Neural cell (in vitro differentiated cells): ENCODE results near the gene RETN. TPM values are rescaled to one million over a fixed set of nuclear protein-coding genes. Genes with fewer than 3 reads are reported as not detected.

Experiments used
- H2AFZ ChIP-seq: fragments of 200-600, 300-800 bp; sonication (generic), shearing (Covaris generic); 2 replicates; pipeline ENCODE4 v1.6.0; 2014; ENCODE audit warnings: low read depth, mild to moderate bottlenecking, antibody characterized with exemption, low read length, moderate library complexity
- H3F3A ChIP-seq: fragments of 200-600 bp; shearing (Covaris generic); 2 replicates; pipeline ENCODE4 v1.6.1; 2016; ENCODE audit warnings: mild to moderate bottlenecking, moderate library complexity, mixed read lengths, antibody characterized with exemption, low read length; ENCODE audit not compliant: insufficient read depth, poor library complexity, severe bottlenecking
- H3K27ac ChIP-seq: fragments of 200-600, 300-800 bp; sonication (generic), shearing (Covaris generic); 2 replicates; pipeline ENCODE4 v1.5.1; 2014; ENCODE audit warnings: mild to moderate bottlenecking, low read length, moderate library complexity
- H3K27me3 ChIP-seq: fragments of 300-800, 200-600 bp; sonication (generic), shearing (Covaris generic); 2 replicates; pipeline ENCODE4 v1.6.0; 2014; ENCODE audit warnings: mild to moderate bottlenecking, low read depth, low read length, moderate library complexity; ENCODE audit not compliant: insufficient read depth
- H3K36me3 ChIP-seq: fragments of 300-800, 200-600 bp; sonication (generic), shearing (Covaris generic); 2 replicates; pipeline ENCODE4 v1.5.1; 2014; ENCODE audit warnings: mild to moderate bottlenecking, antibody characterized with exemption, low read length, moderate library complexity; ENCODE audit not compliant: insufficient read depth
- H3K4me2 ChIP-seq: fragments of 300-800, 200-600 bp; sonication (generic), shearing (Covaris generic); 2 replicates; pipeline ENCODE4 v1.6.0; 2014; ENCODE audit warnings: mild to moderate bottlenecking, low read length
- H3K4me3 ChIP-seq: fragments of 300-800, 200-600 bp; sonication (generic), shearing (Covaris generic); 2 replicates; pipeline ENCODE4 v1.5.1; 2014; ENCODE audit warnings: mild to moderate bottlenecking, low read length, moderate library complexity
- H3K79me2 ChIP-seq: fragments of 200-600 bp; shearing (Covaris generic); replicated peaks from 2 replicates; pipeline ENCODE4 v1.6.0; 2014; ENCODE audit warnings: mild to moderate bottlenecking, low read length, moderate library complexity; ENCODE audit not compliant: insufficient read depth
- H3K9ac ChIP-seq: fragments of 300-800, 200-600 bp; sonication (generic), shearing (Covaris generic); 2 replicates; pipeline ENCODE4 v1.6.1; 2016; ENCODE audit warnings: mild to moderate bottlenecking, low read length, mixed read lengths
- H3K9me2 ChIP-seq: fragments of 200-600 bp; shearing (Covaris generic); 2 replicates; pipeline ENCODE4 v1.6.1; 2016; ENCODE audit warnings: mild to moderate bottlenecking, low read length, mixed read lengths; ENCODE audit not compliant: insufficient read depth
- H3K9me3 ChIP-seq: fragments of 200-600, 300-800 bp; sonication (generic), shearing (Covaris generic); 2 replicates; pipeline ENCODE4 v1.6.1; 2016; ENCODE audit warnings: mild to moderate bottlenecking, mixed run types, low read length, moderate library complexity, mixed read lengths
- H4K20me1 ChIP-seq: fragments of 200-600 bp; shearing (Covaris generic); 2 replicates; pipeline ENCODE4 v1.6.1; 2016; ENCODE audit warnings: mild to moderate bottlenecking, mixed run types; ENCODE audit not compliant: insufficient read depth
- CTCF ChIP-seq: fragments of 450-650 bp; IDR thresholded peaks from 2 replicates; pipeline ENCODE4 v1.5.1; 2014; ENCODE audit warnings: antibody characterized with exemption, mild to moderate bottlenecking, moderate library complexity; ENCODE audit not compliant: poor library complexity, severe bottlenecking
- EP300 ChIP-seq: fragments of 450-650 bp; conservative IDR thresholded peaks from 2 replicates; pipeline ENCODE4 v1.6.1; 2014; ENCODE audit warnings: antibody characterized with exemption, mild to moderate bottlenecking, moderate library complexity; ENCODE audit not compliant: poor library complexity, severe bottlenecking
- EZH2 ChIP-seq: fragments of 200-600, 300-800 bp; shearing (Covaris generic), sonication (generic); IDR thresholded peaks from 2 replicates; pipeline ENCODE4 v1.6.1; 2014; ENCODE audit warnings: antibody characterized with exemption, low read length, borderline replicate concordance, mild to moderate bottlenecking; ENCODE audit not compliant: insufficient read depth, poor library complexity, severe bottlenecking
- MXI1 ChIP-seq: fragments of 450-650 bp; conservative IDR thresholded peaks from 2 replicates; pipeline ENCODE4 v1.6.1; 2014; ENCODE audit warnings: antibody characterized with exemption, mild to moderate bottlenecking; ENCODE audit not compliant: poor library complexity, severe bottlenecking
- POLR2AphosphoS5 ChIP-seq: IDR thresholded peaks from 2 replicates; pipeline ENCODE4 v1.6.1; 2012
- RAD21 ChIP-seq: fragments of 450-650 bp; conservative IDR thresholded peaks from 2 replicates; pipeline ENCODE4 v1.6.1; 2014; ENCODE audit warnings: antibody characterized with exemption, mild to moderate bottlenecking, moderate library complexity
- REST ChIP-seq: IDR thresholded peaks from 2 replicates; pipeline ENCODE4 v1.6.1; 2012; ENCODE audit warnings: borderline replicate concordance
- SMC3 ChIP-seq: fragments of 450-650 bp; conservative IDR thresholded peaks from 2 replicates; pipeline ENCODE4 v1.6.1; 2014; ENCODE audit warnings: antibody characterized with exemption, mild to moderate bottlenecking, moderate library complexity; ENCODE audit not compliant: poor library complexity
- TAF1 ChIP-seq: IDR thresholded peaks from 2 replicates; pipeline ENCODE4 v1.6.1; 2012; ENCODE audit warnings: low read depth
- polyA plus RNA-seq: library from polyadenylated mRNA; depleted of rRNA; stranded (reverse); fragments of >200 nt; gene quantifications from 2 replicates; pipeline ENCODE4 v1.2.3, GENCODE V29; 2014

Gene RETN
- polyA plus RNA-seq, 1 donor from 2014 or later = not detected

- TF ChIP-seq RAD21 (no peak), SMC3 (no peak), REST (no peak), POLR2AphosphoS5 (no peak), EZH2 (no peak), EP300 (no peak), CTCF (no peak), MXI1 (no peak)
- H3K4me2 ChIP-seq = no peak overlapping the region
- no peak overlapping the region for H3K27ac ChIP-seq
- no peaks in the 10 kb centered on the region for H3K9me2 ChIP-seq
- no peaks in the 10 kb centered on the region for H3K9me3 ChIP-seq
- H2AFZ ChIP-seq = no peak overlapping the region
- no peaks in the 10 kb centered on the region for H3K36me3 ChIP-seq
- no peak overlapping the region for H3K9ac ChIP-seq
- no peak overlapping the region for H3K4me3 ChIP-seq
- H3K79me2 ChIP-seq = no peaks in the 10 kb centered on the region
- no peaks in the 10 kb centered on the region for H3F3A ChIP-seq
- H4K20me1 ChIP-seq = no peaks in the 10 kb centered on the region
- peaks cover 3% of the 10 kb centered on the region for H3K27me3 ChIP-seq
Measured at GRCh38 chr19:7655581-7655980, 13.3 kb upstream of the RETN start.

DNA sequence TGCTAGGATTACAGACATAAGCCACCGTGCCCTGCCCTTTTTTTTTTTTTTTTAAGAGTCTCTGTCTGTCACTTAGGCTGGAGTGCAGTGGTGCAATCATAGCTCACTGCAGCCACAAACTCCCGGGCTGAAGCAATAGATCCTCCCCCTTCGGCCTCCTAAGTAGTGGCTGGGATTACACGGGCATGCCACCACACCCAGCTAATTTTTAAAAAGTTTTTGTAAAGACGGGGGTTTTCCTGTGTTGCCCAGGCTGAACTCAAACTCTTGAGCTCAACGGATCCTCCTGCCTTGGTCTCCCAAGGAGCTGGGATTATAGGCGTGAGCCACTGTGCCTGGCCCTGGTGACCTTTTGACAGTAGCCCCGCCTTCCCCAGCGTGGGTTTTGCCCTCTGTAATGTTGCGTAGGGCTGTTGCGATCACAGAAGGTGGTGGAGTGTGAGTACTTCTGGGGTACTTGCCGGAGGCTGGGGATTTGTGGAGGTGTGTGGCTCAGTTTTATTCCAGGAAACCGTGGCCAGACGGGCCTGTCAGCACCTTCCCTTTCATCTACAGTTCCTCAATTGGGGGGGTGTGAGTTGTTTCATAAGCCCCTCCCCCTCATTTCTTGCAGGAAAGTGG is 11.6 kb upstream of the RETN start:
- H3K9me3 ChIP-seq = no peaks in the 10 kb centered on the region
- no peak overlapping the region for H3K9ac ChIP-seq
- TF ChIP-seq SMC3 (no peak), REST (no peak), TAF1 (no peak), RAD21 (no peak), EP300 (no peak), MXI1 (no peak), EZH2 (no peak), CTCF (no peak), POLR2AphosphoS5 (no peak)
- no peak overlapping the region for H3K4me3 ChIP-seq
- no peak overlapping the region for H2AFZ ChIP-seq
- no peak overlapping the region for H3K4me2 ChIP-seq
- no peaks in the 10 kb centered on the region for H3K79me2 ChIP-seq
- no peaks in the 10 kb centered on the region for H3F3A ChIP-seq
- no peaks in the 10 kb centered on the region for H3K27me3 ChIP-seq
- H3K27ac ChIP-seq = no peak overlapping the region
- H3K9me2 ChIP-seq = no peaks in the 10 kb centered on the region
- no peaks in the 10 kb centered on the region for H3K36me3 ChIP-seq
- H4K20me1 ChIP-seq = no peaks in the 10 kb centered on the region
